ENCODE results near the gene HHLA2. TPM values are rescaled to one million over a fixed set of nuclear protein-coding genes. Genes with fewer than 3 reads are reported as not detected.

HHLA2 gene
- polyA plus RNA-seq, 1 donor (not counting 4 experiments of a cell fraction or from before 2014, with no cell fraction given) = not detected

- no peaks in the 10 kb centered on the region for H3K27me3 ChIP-seq (ENCODE audit: control insufficient read depth, extremely low read depth, insufficient read depth, low read length)
- no peak overlapping the region for H3K4me3 ChIP-seq (ENCODE audit: control insufficient read depth in 2 of 3, extremely low read depth in 1 of 3, insufficient read depth in 2 of 3, low read depth in 1 of 3, low read length in 3 of 3)
- no peaks in the 10 kb centered on the region for H3K9me3 ChIP-seq (ENCODE audit: control insufficient read depth, low read depth, low read length)
- H3K4me1 ChIP-seq (ENCODE audit: control insufficient read depth, extremely low read depth, insufficient read depth, low read length) = no peaks in the 10 kb centered on the region
- H3K4me2 ChIP-seq (ENCODE audit: control insufficient read depth, extremely low read depth, insufficient read depth, low read depth, low read length) = no peak overlapping the region
- H2AFZ ChIP-seq (ENCODE audit: control insufficient read depth, low read length) = no peak overlapping the region
- H4K20me1 ChIP-seq (ENCODE audit: control insufficient read depth, extremely low read depth, insufficient read depth, low read length) = no peaks in the 10 kb centered on the region
- no peak overlapping the region for H3K27ac ChIP-seq (ENCODE audit: control insufficient read depth, insufficient read depth, low read length)
- TF ChIP-seq EZH2 (IDR thresholded peaks at IDR 0.05; ENCODE audit: low read length) (no peak), CTCF (optimal IDR thresholded peaks at IDR 0.05 in 1 of 3, IDR thresholded peaks at IDR 0.05 in 1 of 3, conservative IDR thresholded peaks at IDR 0.05 in 1 of 3; ENCODE audit: extremely low read depth in 1 of 3, insufficient read depth in 2 of 3, low read length in 3 of 3) (no peak)
- H3K9me1 ChIP-seq (ENCODE audit: control insufficient read depth, extremely low read depth, insufficient read depth, low read length) = no peaks in the 10 kb centered on the region
- H3K79me2 ChIP-seq (ENCODE audit: control insufficient read depth, insufficient read depth, low read length) = no peaks in the 10 kb centered on the region
- H3K36me3 ChIP-seq (ENCODE audit: control insufficient read depth in 2 of 2, extremely low read depth in 1 of 2, insufficient read depth in 2 of 2, low read length in 2 of 2) = no peaks in the 10 kb centered on the region
- no peak overlapping the region for H3K9ac ChIP-seq (ENCODE audit: control insufficient read depth, extremely low read depth, insufficient read depth, low read length)
- dilution Hi-C loops (cut with MboI; ENCODE audit: extremely low pct_ligation_motif_present, low sequenced_read_pairs) = no loop called here
- FAIRE-seq = no peak
- DNase-seq (ENCODE audit: low read depth, low spot score) = no peak
These were observed 95.7 kb downstream of the HHLA2 start for GRCh38 chr3:108391917-108392593.

- TF ChIP-seq CTCF (optimal IDR thresholded peaks at IDR 0.05 in 1 of 3, IDR thresholded peaks at IDR 0.05 in 1 of 3, conservative IDR thresholded peaks at IDR 0.05 in 1 of 3; ENCODE audit: extremely low read depth in 1 of 3, insufficient read depth in 2 of 3, low read length in 3 of 3) = no peak
- no peak for TF ChIP-seq EZH2 (IDR thresholded peaks at IDR 0.05; ENCODE audit: low read length)
- FAIRE-seq (no peak), DNase-seq (ENCODE audit: low read depth, low spot score) (no peak)
- Histone ChIP-seq H3K4me3 (ENCODE audit: control insufficient read depth in 2 of 3, extremely low read depth in 1 of 3, insufficient read depth in 2 of 3, low read depth in 1 of 3, low read length in 3 of 3) (no peak overlapping the region), H3K9me1 (ENCODE audit: control insufficient read depth, extremely low read depth, insufficient read depth, low read length) (no peaks in the 10 kb centered on the region), H3K4me2 (ENCODE audit: control insufficient read depth, extremely low read depth, insufficient read depth, low read depth, low read length) (no peak overlapping the region), H3K79me2 (ENCODE audit: control insufficient read depth, insufficient read depth, low read length) (no peaks in the 10 kb centered on the region), H3K4me1 (ENCODE audit: control insufficient read depth, extremely low read depth, insufficient read depth, low read length) (no peaks in the 10 kb centered on the region), H3K27ac (ENCODE audit: control insufficient read depth, insufficient read depth, low read length) (no peak overlapping the region), H3K27me3 (ENCODE audit: control insufficient read depth, extremely low read depth, insufficient read depth, low read length) (no peaks in the 10 kb centered on the region), H2AFZ (ENCODE audit: control insufficient read depth, low read length) (peak overlapping the region; percentile 1), H3K36me3 (ENCODE audit: control insufficient read depth in 2 of 2, extremely low read depth in 1 of 2, insufficient read depth in 2 of 2, low read length in 2 of 2) (no peaks in the 10 kb centered on the region), H3K9ac (ENCODE audit: control insufficient read depth, extremely low read depth, insufficient read depth, low read length) (no peak overlapping the region), H4K20me1 (ENCODE audit: control insufficient read depth, extremely low read depth, insufficient read depth, low read length) (no peaks in the 10 kb centered on the region), H3K9me3 (ENCODE audit: control insufficient read depth, low read depth, low read length) (no peaks in the 10 kb centered on the region)
- dilution Hi-C loops (cut with MboI; ENCODE audit: extremely low pct_ligation_motif_present, low sequenced_read_pairs) = no loop called here
These were observed 97.0 kb downstream of the HHLA2 start for GRCh38 chr3:108393128-108393900.

Measured in keratinocyte (primary cell).